Stromal cell of bone marrow (primary cell): ENCODE results near the gene CARMIL1.
"Not testable (repeated sequence)": the region's sequence is repeated elsewhere in the genome, so short reads cannot be mapped to it uniquely, and the experiment has no call there.

ENCODE experiments used
- DNase-seq: peaks from one replicate; pipeline ENCODE4 v3.0.0-alpha.2; 2012; ENCODE audit warnings: low read depth

The CARMIL1 gene

GRCh38 chr6:25277857-25278256 lies 1.3 kb upstream of the CARMIL1 start:
- DNase-seq = no peak

- no peak for DNase-seq
Measured at GRCh38 chr6:25278261-25278913, 787 bp upstream of the CARMIL1 start.

- no peak for DNase-seq
Measured at GRCh38 chr6:25279748-25280343, 672 bp downstream of the CARMIL1 start.

- no peak for DNase-seq
Measured at GRCh38 chr6:25280344-25281074, 1.3 kb downstream of the CARMIL1 start.

GRCh38 chr6:25286891-25287290 lies 7.7 kb downstream of the CARMIL1 start:
- DNase-seq = no peak

GRCh38 chr6:25287941-25288340 lies 8.8 kb downstream of the CARMIL1 start:
- DNase-seq = no peak

GRCh38 chr6:25288518-25288917 lies 9.3 kb downstream of the CARMIL1 start:
- DNase-seq = no peak

- DNase-seq = no peak
Measured at GRCh38 chr6:25290306-25291060, 11.3 kb downstream of the CARMIL1 start.

GRCh38 chr6:25292384-25292783 lies 13.2 kb downstream of the CARMIL1 start:
- DNase-seq = no peak

GRCh38 chr6:25295651-25296050 lies 16.5 kb downstream of the CARMIL1 start:
- DNase-seq = peak; percentile 28

- DNase-seq = no peak
Measured at GRCh38 chr6:25296217-25296905, 17.2 kb downstream of the CARMIL1 start.

- DNase-seq = no peak
Measured at GRCh38 chr6:25297039-25297441, 17.9 kb downstream of the CARMIL1 start.

GRCh38 chr6:25297823-25298522 lies 18.8 kb downstream of the CARMIL1 start:
- DNase-seq = no peak

GRCh38 chr6:25298523-25298865 lies 19.3 kb downstream of the CARMIL1 start:
- not testable (repeated sequence) for DNase-seq

- DNase-seq = no peak
Measured at GRCh38 chr6:25301362-25301761, 22.2 kb downstream of the CARMIL1 start.

GRCh38 chr6:25302151-25302550 lies 23.0 kb downstream of the CARMIL1 start:
- DNase-seq = no peak

- peak; percentile 77 for DNase-seq
Measured at GRCh38 chr6:25302677-25303128, 23.5 kb downstream of the CARMIL1 start.

- DNase-seq = no peak
Measured at GRCh38 chr6:25303254-25303653, 24.1 kb downstream of the CARMIL1 start.

- DNase-seq = no peak
Measured at GRCh38 chr6:25306379-25306778, 27.2 kb downstream of the CARMIL1 start.

GRCh38 chr6:25307805-25308494 lies 28.8 kb downstream of the CARMIL1 start:
- DNase-seq = no peak

GRCh38 chr6:25309886-25310285 lies 30.7 kb downstream of the CARMIL1 start:
- no peak for DNase-seq
